GM23338 (cell line): ENCODE measurements around the gene ADRA1B.

Source experiments
- CREB1 ChIP-seq: fragments of 250-450 bp; sonication (Bioruptor Pico); IDR thresholded peaks from 2 replicates; pipeline ENCODE4 v1.5.0; 2020; ENCODE audit warnings: low read depth, mild to moderate bottlenecking, moderate library complexity
- EZH2 ChIP-seq: fragments of 200-600 bp; sonication (generic); IDR thresholded peaks from one replicate; pipeline ENCODE4 v1.8.0; 2017; ENCODE audit warnings: antibody characterized with exemption, mild to moderate bottlenecking, low read depth; ENCODE audit not compliant: unreplicated experiment
- EZH2phosphoT487 ChIP-seq: fragments of 200-600 bp; sonication (generic); IDR thresholded peaks from one replicate; pipeline ENCODE4 v1.8.1; 2018; ENCODE audit warnings: antibody characterized with exemption; ENCODE audit not compliant: unreplicated experiment
- JUNB ChIP-seq: IDR thresholded peaks from one replicate; pipeline ENCODE4 v1.6.1; 2016; ENCODE audit warnings: antibody characterized with exemption; ENCODE audit not compliant: unreplicated experiment
- NANOG ChIP-seq: IDR thresholded peaks from 2 replicates; pipeline ENCODE4 v1.6.1; 2016; ENCODE audit warnings: antibody characterized with exemption, borderline replicate concordance
- POLR2AphosphoS5 ChIP-seq: IDR thresholded peaks from 2 replicates; pipeline ENCODE4 v1.6.1; 2016; ENCODE audit warnings: antibody characterized with exemption, low read depth
- STAT1 ChIP-seq: IDR thresholded peaks from one replicate; pipeline ENCODE4 v1.6.1; 2016; ENCODE audit warnings: antibody characterized with exemption; ENCODE audit not compliant: unreplicated experiment
- ZNF114 ChIP-seq: fragments of 250-450 bp; sonication (Bioruptor Pico); IDR thresholded peaks from 2 replicates; pipeline ENCODE4 v1.5.0; 2020; ENCODE audit warnings: mild to moderate bottlenecking, moderate library complexity
- ZNF331 ChIP-seq: fragments of 250-450 bp; sonication (Bioruptor Pico); IDR thresholded peaks from 2 replicates; pipeline ENCODE4 v1.5.0; 2020; ENCODE audit warnings: low read depth, mild to moderate bottlenecking, moderate library complexity
- TF ChIP-seq, protein P1 (sequence below), 2 experiments: fragments of 200-600 bp in 1 of 2; sonication (generic) in 1 of 2; conservative IDR thresholded peaks; 2 replicates each; pipeline versions ENCODE4 v1.5.1 to v1.6.1; 2016 to 2017; ENCODE audit warnings: antibody characterized with exemption in 2 of 2, low read depth in 2 of 2, mild to moderate bottlenecking in 2 of 2, moderate library complexity in 1 of 2
- TF ChIP-seq, protein P2 (sequence below): fragments of 250-450 bp; sonication (Bioruptor Pico); IDR thresholded peaks from 2 replicates; pipeline ENCODE4 v1.5.0; 2020; ENCODE audit warnings: mild to moderate bottlenecking, moderate library complexity
- TF ChIP-seq, protein P3 (sequence below): IDR thresholded peaks from one replicate; pipeline ENCODE4 v1.6.1; 2018; ENCODE audit warnings: antibody characterized with exemption; ENCODE audit not compliant: unreplicated experiment
- TF ChIP-seq, protein P4 (sequence below): IDR thresholded peaks from 2 replicates; pipeline ENCODE4 v1.6.1; 2016; ENCODE audit warnings: antibody characterized with exemption

DNA sequence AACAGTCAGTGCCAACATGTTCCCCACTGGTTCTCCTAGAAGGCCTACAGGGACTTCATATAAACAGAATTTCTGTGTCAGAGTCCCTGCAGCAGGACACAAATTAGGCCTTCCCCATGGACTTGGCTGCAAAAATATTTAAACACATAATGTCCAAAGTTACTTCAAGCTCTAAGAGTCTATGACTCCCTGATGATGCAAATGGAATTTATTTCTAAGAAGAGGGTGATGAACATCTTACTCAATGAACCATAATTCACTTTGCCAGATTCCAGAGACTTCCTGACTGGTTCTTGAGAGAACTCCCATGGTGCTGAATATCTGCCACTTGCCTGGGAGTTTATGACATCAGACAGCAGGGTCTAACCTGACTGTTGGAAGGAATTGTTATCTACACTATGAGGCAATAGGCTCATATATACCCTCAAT lies 32.7 kb upstream of the ADRA1B start:
- TF ChIP-seq, protein P1, sequence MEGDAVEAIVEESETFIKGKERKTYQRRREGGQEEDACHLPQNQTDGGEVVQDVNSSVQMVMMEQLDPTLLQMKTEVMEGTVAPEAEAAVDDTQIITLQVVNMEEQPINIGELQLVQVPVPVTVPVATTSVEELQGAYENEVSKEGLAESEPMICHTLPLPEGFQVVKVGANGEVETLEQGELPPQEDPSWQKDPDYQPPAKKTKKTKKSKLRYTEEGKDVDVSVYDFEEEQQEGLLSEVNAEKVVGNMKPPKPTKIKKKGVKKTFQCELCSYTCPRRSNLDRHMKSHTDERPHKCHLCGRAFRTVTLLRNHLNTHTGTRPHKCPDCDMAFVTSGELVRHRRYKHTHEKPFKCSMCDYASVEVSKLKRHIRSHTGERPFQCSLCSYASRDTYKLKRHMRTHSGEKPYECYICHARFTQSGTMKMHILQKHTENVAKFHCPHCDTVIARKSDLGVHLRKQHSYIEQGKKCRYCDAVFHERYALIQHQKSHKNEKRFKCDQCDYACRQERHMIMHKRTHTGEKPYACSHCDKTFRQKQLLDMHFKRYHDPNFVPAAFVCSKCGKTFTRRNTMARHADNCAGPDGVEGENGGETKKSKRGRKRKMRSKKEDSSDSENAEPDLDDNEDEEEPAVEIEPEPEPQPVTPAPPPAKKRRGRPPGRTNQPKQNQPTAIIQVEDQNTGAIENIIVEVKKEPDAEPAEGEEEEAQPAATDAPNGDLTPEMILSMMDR (conservative IDR thresholded peaks at IDR 0.05; ENCODE audit: low read depth in 2 of 2) = no peak
- TF ChIP-seq EZH2 (no peak), CREB1 (CRISPR knock-in tag) (no peak), POLR2AphosphoS5 (no peak), EZH2phosphoT487 (no peak), ZNF114 (CRISPR knock-in tag) (no peak), STAT1 (no peak), NANOG (no peak), ZNF331 (CRISPR knock-in tag) (no peak), JUNB (no peak)
- TF ChIP-seq, protein P2, sequence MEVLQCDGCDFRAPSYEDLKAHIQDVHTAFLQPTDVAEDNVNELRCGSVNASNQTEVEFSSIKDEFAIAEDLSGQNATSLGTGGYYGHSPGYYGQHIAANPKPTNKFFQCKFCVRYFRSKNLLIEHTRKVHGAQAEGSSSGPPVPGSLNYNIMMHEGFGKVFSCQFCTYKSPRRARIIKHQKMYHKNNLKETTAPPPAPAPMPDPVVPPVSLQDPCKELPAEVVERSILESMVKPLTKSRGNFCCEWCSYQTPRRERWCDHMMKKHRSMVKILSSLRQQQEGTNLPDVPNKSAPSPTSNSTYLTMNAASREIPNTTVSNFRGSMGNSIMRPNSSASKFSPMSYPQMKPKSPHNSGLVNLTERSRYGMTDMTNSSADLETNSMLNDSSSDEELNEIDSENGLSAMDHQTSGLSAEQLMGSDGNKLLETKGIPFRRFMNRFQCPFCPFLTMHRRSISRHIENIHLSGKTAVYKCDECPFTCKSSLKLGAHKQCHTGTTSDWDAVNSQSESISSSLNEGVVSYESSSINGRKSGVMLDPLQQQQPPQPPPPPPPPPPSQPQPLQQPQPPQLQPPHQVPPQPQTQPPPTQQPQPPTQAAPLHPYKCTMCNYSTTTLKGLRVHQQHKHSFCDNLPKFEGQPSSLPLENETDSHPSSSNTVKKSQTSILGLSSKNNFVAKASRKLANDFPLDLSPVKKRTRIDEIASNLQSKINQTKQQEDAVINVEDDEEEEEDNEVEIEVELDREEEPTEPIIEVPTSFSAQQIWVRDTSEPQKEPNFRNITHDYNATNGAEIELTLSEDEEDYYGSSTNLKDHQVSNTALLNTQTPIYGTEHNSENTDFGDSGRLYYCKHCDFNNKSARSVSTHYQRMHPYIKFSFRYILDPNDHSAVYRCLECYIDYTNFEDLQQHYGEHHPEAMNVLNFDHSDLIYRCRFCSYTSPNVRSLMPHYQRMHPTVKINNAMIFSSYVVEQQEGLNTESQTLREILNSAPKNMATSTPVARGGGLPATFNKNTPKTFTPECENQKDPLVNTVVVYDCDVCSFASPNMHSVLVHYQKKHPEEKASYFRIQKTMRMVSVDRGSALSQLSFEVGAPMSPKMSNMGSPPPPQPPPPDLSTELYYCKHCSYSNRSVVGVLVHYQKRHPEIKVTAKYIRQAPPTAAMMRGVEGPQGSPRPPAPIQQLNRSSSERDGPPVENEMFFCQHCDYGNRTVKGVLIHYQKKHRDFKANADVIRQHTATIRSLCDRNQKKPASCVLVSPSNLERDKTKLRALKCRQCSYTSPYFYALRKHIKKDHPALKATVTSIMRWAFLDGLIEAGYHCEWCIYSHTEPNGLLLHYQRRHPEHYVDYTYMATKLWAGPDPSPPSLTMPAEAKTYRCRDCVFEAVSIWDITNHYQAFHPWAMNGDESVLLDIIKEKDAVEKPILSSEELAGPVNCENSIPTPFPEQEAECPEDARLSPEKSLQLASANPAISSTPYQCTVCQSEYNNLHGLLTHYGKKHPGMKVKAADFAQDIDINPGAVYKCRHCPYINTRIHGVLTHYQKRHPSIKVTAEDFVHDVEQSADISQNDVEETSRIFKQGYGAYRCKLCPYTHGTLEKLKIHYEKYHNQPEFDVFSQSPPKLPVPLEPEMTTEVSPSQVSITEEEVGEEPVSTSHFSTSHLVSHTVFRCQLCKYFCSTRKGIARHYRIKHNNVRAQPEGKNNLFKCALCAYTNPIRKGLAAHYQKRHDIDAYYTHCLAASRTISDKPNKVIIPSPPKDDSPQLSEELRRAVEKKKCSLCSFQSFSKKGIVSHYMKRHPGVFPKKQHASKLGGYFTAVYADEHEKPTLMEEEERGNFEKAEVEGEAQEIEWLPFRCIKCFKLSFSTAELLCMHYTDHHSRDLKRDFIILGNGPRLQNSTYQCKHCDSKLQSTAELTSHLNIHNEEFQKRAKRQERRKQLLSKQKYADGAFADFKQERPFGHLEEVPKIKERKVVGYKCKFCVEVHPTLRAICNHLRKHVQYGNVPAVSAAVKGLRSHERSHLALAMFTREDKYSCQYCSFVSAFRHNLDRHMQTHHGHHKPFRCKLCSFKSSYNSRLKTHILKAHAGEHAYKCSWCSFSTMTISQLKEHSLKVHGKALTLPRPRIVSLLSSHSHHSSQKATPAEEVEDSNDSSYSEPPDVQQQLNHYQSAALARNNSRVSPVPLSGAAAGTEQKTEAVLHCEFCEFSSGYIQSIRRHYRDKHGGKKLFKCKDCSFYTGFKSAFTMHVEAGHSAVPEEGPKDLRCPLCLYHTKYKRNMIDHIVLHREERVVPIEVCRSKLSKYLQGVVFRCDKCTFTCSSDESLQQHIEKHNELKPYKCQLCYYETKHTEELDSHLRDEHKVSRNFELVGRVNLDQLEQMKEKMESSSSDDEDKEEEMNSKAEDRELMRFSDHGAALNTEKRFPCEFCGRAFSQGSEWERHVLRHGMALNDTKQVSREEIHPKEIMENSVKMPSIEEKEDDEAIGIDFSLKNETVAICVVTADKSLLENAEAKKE (CRISPR knock-in tag) = no peak
- TF ChIP-seq, protein P3, sequence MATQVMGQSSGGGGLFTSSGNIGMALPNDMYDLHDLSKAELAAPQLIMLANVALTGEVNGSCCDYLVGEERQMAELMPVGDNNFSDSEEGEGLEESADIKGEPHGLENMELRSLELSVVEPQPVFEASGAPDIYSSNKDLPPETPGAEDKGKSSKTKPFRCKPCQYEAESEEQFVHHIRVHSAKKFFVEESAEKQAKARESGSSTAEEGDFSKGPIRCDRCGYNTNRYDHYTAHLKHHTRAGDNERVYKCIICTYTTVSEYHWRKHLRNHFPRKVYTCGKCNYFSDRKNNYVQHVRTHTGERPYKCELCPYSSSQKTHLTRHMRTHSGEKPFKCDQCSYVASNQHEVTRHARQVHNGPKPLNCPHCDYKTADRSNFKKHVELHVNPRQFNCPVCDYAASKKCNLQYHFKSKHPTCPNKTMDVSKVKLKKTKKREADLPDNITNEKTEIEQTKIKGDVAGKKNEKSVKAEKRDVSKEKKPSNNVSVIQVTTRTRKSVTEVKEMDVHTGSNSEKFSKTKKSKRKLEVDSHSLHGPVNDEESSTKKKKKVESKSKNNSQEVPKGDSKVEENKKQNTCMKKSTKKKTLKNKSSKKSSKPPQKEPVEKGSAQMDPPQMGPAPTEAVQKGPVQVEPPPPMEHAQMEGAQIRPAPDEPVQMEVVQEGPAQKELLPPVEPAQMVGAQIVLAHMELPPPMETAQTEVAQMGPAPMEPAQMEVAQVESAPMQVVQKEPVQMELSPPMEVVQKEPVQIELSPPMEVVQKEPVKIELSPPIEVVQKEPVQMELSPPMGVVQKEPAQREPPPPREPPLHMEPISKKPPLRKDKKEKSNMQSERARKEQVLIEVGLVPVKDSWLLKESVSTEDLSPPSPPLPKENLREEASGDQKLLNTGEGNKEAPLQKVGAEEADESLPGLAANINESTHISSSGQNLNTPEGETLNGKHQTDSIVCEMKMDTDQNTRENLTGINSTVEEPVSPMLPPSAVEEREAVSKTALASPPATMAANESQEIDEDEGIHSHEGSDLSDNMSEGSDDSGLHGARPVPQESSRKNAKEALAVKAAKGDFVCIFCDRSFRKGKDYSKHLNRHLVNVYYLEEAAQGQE = no peak
- TF ChIP-seq, protein P4, sequence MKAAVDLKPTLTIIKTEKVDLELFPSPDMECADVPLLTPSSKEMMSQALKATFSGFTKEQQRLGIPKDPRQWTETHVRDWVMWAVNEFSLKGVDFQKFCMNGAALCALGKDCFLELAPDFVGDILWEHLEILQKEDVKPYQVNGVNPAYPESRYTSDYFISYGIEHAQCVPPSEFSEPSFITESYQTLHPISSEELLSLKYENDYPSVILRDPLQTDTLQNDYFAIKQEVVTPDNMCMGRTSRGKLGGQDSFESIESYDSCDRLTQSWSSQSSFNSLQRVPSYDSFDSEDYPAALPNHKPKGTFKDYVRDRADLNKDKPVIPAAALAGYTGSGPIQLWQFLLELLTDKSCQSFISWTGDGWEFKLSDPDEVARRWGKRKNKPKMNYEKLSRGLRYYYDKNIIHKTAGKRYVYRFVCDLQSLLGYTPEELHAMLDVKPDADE = no peak
